GM18502 (cell line): ENCODE data around the gene GULP1.
"Not testable (repeated sequence)": the region's sequence is repeated elsewhere in the genome, so short reads cannot be mapped to it uniquely, and the experiment has no call there.

ENCODE experiments used
- ATAC-seq: cut with Tn5 transposase; IDR thresholded peaks from one replicate; pipeline ENCODE4 v1.9.1; 2021; ENCODE audit warnings: mild to moderate bottlenecking; ENCODE audit not compliant: unreplicated experiment, poor library complexity

GULP1 gene

GRCh38 chr2:188291142-188291616 is 495 bp upstream of the GULP1 start:
- ATAC-seq, result no peak

GRCh38 chr2:188292348-188293239 is 920 bp downstream of the GULP1 start:
- no peak for ATAC-seq

GRCh38 chr2:188293601-188294351 is 2.1 kb downstream of the GULP1 start:
- no peak for ATAC-seq

GRCh38 chr2:188294352-188294926 is 2.8 kb downstream of the GULP1 start:
- no peak for ATAC-seq

- ATAC-seq, result no peak
Measured at GRCh38 chr2:188295067-188295685, 3.5 kb downstream of the GULP1 start.

GRCh38 chr2:188297978-188298377 is 6.3 kb downstream of the GULP1 start:
- ATAC-seq, result no peak

- not testable (repeated sequence) for ATAC-seq
Measured at GRCh38 chr2:188298937-188299371, 7.3 kb downstream of the GULP1 start.

- no peak for ATAC-seq
Measured at GRCh38 chr2:188303363-188304031, 11.8 kb downstream of the GULP1 start.

GRCh38 chr2:188305271-188305670 is 13.6 kb downstream of the GULP1 start:
- no peak for ATAC-seq

- ATAC-seq, result no peak
Measured at GRCh38 chr2:188306271-188306670, 14.6 kb downstream of the GULP1 start.

GRCh38 chr2:188307850-188308283 is 16.2 kb downstream of the GULP1 start:
- ATAC-seq, result no peak

- ATAC-seq, result no peak
Measured at GRCh38 chr2:188308483-188308882, 16.8 kb downstream of the GULP1 start.

GRCh38 chr2:188309364-188309763 is 17.7 kb downstream of the GULP1 start:
- ATAC-seq, result no peak

- ATAC-seq, result no peak
Measured at GRCh38 chr2:188314314-188315054, 22.8 kb downstream of the GULP1 start.

- no peak for ATAC-seq
Measured at GRCh38 chr2:188315750-188316149, 24.1 kb downstream of the GULP1 start.

GRCh38 chr2:188316342-188316741 is 24.7 kb downstream of the GULP1 start:
- no peak for ATAC-seq

- ATAC-seq, result no peak
Measured at GRCh38 chr2:188316791-188317423, 25.2 kb downstream of the GULP1 start.

GRCh38 chr2:188318161-188318749 is 26.6 kb downstream of the GULP1 start:
- no peak for ATAC-seq
